ENCODE data around the gene PPP1R27.

PPP1R27 gene

DNA sequence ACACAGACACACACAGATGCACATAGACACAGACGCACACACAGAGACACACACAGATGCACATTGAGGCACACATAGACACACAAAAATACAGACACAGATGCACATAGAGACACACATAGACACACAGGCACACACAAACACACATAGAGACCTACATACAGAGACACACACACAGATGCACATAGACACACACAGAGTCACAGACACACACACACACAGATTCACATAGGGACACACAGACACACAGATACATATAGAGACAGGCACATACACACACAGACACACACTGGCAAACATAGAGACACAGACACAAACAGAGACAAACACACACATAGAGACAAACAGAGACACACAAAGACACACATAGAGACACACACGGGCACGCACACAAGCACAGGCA lies 40.8 kb downstream of the PPP1R27 start:
- TF ChIP-seq, protein P1, sequence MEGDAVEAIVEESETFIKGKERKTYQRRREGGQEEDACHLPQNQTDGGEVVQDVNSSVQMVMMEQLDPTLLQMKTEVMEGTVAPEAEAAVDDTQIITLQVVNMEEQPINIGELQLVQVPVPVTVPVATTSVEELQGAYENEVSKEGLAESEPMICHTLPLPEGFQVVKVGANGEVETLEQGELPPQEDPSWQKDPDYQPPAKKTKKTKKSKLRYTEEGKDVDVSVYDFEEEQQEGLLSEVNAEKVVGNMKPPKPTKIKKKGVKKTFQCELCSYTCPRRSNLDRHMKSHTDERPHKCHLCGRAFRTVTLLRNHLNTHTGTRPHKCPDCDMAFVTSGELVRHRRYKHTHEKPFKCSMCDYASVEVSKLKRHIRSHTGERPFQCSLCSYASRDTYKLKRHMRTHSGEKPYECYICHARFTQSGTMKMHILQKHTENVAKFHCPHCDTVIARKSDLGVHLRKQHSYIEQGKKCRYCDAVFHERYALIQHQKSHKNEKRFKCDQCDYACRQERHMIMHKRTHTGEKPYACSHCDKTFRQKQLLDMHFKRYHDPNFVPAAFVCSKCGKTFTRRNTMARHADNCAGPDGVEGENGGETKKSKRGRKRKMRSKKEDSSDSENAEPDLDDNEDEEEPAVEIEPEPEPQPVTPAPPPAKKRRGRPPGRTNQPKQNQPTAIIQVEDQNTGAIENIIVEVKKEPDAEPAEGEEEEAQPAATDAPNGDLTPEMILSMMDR (IDR thresholded peaks at IDR 0.05; ENCODE audit: low read depth, low read length) = no peak
- no peak overlapping the region for H3K4me3 ChIP-seq (ENCODE audit: low read depth, low read length)

DNA sequence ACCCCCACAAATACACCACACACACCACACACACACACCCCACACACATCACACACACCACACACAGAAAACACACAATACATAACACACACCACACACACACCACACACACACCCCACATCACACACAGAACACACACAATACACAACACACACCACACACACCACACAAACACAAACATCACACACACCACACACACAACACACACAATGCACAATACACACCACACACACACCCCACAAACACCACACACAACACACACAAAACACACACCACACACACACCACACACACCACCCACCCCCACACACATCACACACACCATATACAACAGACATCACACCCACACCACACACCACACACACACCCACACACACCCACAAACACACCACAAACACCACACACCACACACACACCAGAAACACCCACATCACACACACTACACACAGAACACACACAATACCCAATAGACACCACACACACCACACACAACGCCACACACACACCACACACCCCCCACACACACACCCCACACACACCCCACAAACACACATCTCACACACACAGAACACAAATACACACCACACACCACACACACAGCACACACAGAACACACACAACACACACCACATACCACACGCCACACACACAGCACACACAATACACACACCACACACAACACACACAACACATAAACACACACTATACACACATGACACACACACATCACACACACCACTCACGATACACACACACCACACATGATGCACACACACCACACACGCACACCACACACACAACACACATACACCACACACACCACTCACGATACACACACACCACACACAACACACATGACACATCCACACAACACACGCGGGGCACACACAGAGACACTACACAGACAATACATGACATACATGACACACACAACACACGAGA lies 41.9 kb downstream of the PPP1R27 start:
- TF ChIP-seq, protein P1 (IDR thresholded peaks at IDR 0.05; ENCODE audit: low read depth, low read length) = no peak
- no peak overlapping the region for H3K4me3 ChIP-seq (ENCODE audit: low read depth, low read length)
